Skeletal muscle cell (primary cell): Measurements from ENCODE around the gene NR3C1.
A peak's percentile ranks its signal among the peaks of the same experiment; 100 is the strongest.

ENCODE experiments used
- DNase-seq: peaks from one replicate; pipeline ENCODE4 v3.0.0-alpha.2; 2010; ENCODE audit warnings: low read depth
- H3K4me3 ChIP-seq: 2 replicates; pipeline ENCODE4 v1.5.1; 2011; ENCODE audit warnings: low read depth, mild to moderate bottlenecking, control low read depth, low read length, moderate library complexity

NR3C1 gene

GRCh38 chr5:143403593-143404415 lies at the start of gene NR3C1:
TSS of gene NR3C1 (minus strand) at chr5:143403686. CDS start at chr5:143400839, 2,847 bp downstream.
- H3K4me3 ChIP-seq, result peak within 1 kb of the TSS; percentile 82
- peak; percentile 49 for DNase-seq

- no peak for DNase-seq
Observed at GRCh38 chr5:143449772-143450171, 46.3 kb upstream of the NR3C1 start.

GRCh38 chr5:143448518-143448917 lies 45.0 kb upstream of the NR3C1 start:
- no peak for DNase-seq
- no peak overlapping the region for H3K4me3 ChIP-seq

More at GRCh38 chr5:143449772-143450171, 46.3 kb upstream of the NR3C1 start:
- H3K4me3 ChIP-seq, result no peak overlapping the region

- no peak overlapping the region for H3K4me3 ChIP-seq
- no peak for DNase-seq
Observed at GRCh38 chr5:143447983-143448382, 44.5 kb upstream of the NR3C1 start.

GRCh38 chr5:143446535-143447226 lies 43.2 kb upstream of the NR3C1 start:
- H3K4me3 ChIP-seq, result no peak overlapping the region
- no peak for DNase-seq

GRCh38 chr5:143445776-143446175 lies 42.3 kb upstream of the NR3C1 start:
- no peak for DNase-seq
- no peak overlapping the region for H3K4me3 ChIP-seq

- H3K4me3 ChIP-seq, result no peak overlapping the region
- no peak for DNase-seq
Observed at GRCh38 chr5:143443330-143443729, 39.8 kb upstream of the NR3C1 start.

- H3K4me3 ChIP-seq, result no peak overlapping the region
Observed at GRCh38 chr5:143442385-143442784, 38.9 kb upstream of the NR3C1 start.

GRCh38 chr5:143440448-143441115 lies 37.1 kb upstream of the NR3C1 start:
- H3K4me3 ChIP-seq, result no peak overlapping the region
- no peak for DNase-seq

More at GRCh38 chr5:143442385-143442784, 38.9 kb upstream of the NR3C1 start:
- DNase-seq, result peak; percentile 18

- no peak overlapping the region for H3K4me3 ChIP-seq
- DNase-seq, result no peak
Observed at GRCh38 chr5:143437666-143438273, 34.3 kb upstream of the NR3C1 start.

GRCh38 chr5:143436871-143437270 lies 33.4 kb upstream of the NR3C1 start:
- DNase-seq, result no peak

GRCh38 chr5:143435210-143435657 lies 31.7 kb upstream of the NR3C1 start:
- no peak for DNase-seq
- H3K4me3 ChIP-seq, result no peak overlapping the region

More at GRCh38 chr5:143436871-143437270, 33.4 kb upstream of the NR3C1 start:
- H3K4me3 ChIP-seq, result no peak overlapping the region

GRCh38 chr5:143434261-143435209 lies 31.0 kb upstream of the NR3C1 start:
- no peak overlapping the region for H3K4me3 ChIP-seq
- no peak for DNase-seq

GRCh38 chr5:143433670-143434069 lies 30.2 kb upstream of the NR3C1 start:
- no peak for DNase-seq
- H3K4me3 ChIP-seq, result no peak overlapping the region

GRCh38 chr5:143432658-143433239 lies 29.3 kb upstream of the NR3C1 start:
- no peak overlapping the region for H3K4me3 ChIP-seq
- DNase-seq, result no peak

- no peak overlapping the region for H3K4me3 ChIP-seq
- DNase-seq, result no peak
Observed at GRCh38 chr5:143431789-143432188, 28.3 kb upstream of the NR3C1 start.

GRCh38 chr5:143428738-143429420 lies 25.4 kb upstream of the NR3C1 start:
- DNase-seq, result no peak

GRCh38 chr5:143428155-143428554 lies 24.7 kb upstream of the NR3C1 start:
- H3K4me3 ChIP-seq, result no peak overlapping the region
- DNase-seq, result no peak

More at GRCh38 chr5:143428738-143429420, 25.4 kb upstream of the NR3C1 start:
- H3K4me3 ChIP-seq, result no peak overlapping the region
